ENCODE measurements around the gene ZYG11B. TPM values are rescaled to one million over a fixed set of nuclear protein-coding genes. Genes with fewer than 3 reads are reported as not detected.

ZYG11B gene
- total and polyA plus RNA-seq, 9 of the 15 experiments (the other 6 are each of a cell fraction or from before 2014, with no cell fraction given): 4.9 to 22.2 (median 12.2) TPM

DNA sequence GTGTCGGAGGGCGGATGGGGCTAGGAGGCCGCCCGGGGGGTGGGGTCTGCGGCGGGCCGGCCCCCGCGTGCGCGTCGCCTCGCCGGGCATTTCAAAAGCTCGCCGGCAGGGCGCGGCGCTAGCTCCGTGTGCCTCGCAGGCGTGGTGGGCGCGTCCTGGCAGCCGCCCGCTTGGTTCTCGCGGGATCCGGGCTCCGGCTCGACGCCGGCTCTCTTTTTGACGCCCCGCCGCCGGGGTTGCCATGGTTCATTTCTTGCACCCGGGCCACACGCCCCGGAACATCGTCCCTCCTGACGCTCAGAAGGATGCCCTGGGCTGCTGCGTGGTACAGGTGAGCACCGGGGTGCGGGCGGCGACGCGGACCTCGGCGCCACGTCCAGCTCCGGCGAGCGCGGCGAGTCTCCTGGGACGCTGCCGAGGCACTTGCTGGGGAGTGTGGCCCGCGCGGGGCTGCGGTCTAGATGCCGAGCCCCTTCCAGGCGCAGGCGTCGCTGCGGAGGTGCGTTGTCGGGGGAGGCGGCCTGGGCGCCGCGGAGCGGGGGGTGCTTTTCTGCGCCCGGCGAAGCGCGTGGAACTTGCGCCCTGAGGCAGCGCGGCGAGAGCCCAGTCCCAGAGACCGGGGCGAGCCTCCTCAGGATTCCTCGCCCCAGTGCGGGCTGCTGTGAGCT is 116.5 kb downstream of the ZYG11B start, which contains the start of gene ZYG11A (continued):
- TF ChIP-seq NONO (IDR thresholded peaks at IDR 0.05; ENCODE audit: low read depth in 2 of 2, low read length in 1 of 2) (peak; percentile 63 to 64; a peak in 3 of 4 replicates), ZSCAN32 (CRISPR knock-in tag; IDR thresholded peaks at IDR 0.05) (no peak), SP1 (CRISPR knock-in tag; IDR thresholded peaks at IDR 0.05) (peak; percentile 72; the same call in 1 of the 2 replicates), MTA3 (IDR thresholded peaks at IDR 0.05; ENCODE audit: borderline replicate concordance) (peak; percentile 79; the same call in 1 of the 2 replicates), HCFC1 (IDR thresholded peaks at IDR 0.05; ENCODE audit: low read depth, low read length) (peak; percentile 45; the same call in 1 of the 2 replicates), CXXC5 (CRISPR knock-in tag; IDR thresholded peaks at IDR 0.05) (peak; percentile 99), NCOA2 (IDR thresholded peaks at IDR 0.05; ENCODE audit: partially characterized antibody in 2 of 2) (no peak), PURB (CRISPR knock-in tag; IDR thresholded peaks at IDR 0.05; ENCODE audit: low read depth) (no peak), ZNF133 (CRISPR knock-in tag; IDR thresholded peaks at IDR 0.05) (no peak), SRSF1 (IDR thresholded peaks at IDR 0.05; ENCODE audit: low read depth, low read length) (no peak; the same call in 1 of the 2 replicates), CBX2 (IDR thresholded peaks at IDR 0.05; ENCODE audit: insufficient read depth, low read length, poor library complexity, severe bottlenecking) (no peak), NR2C2 (CRISPR knock-in tag; IDR thresholded peaks at IDR 0.05) (0 out of 2 replicates have a peak, but pooled peaks have one; percentile 10), NR2C2 (tag; IDR thresholded peaks at IDR 0.05) (peak; percentile 48; the same call in 1 of the 2 replicates), ZBTB8A (IDR thresholded peaks at IDR 0.05; ENCODE audit: partially characterized antibody) (no peak), CREB1 (IDR thresholded peaks at IDR 0.05) (peak; percentile 80), CREB1 (CRISPR knock-in tag; IDR thresholded peaks at IDR 0.05) (peak; percentile 67), GTF2E2 (tag; IDR thresholded peaks at IDR 0.05) (no peak; the same call in none of the 2 replicates)
- TF ChIP-seq, protein P1, sequence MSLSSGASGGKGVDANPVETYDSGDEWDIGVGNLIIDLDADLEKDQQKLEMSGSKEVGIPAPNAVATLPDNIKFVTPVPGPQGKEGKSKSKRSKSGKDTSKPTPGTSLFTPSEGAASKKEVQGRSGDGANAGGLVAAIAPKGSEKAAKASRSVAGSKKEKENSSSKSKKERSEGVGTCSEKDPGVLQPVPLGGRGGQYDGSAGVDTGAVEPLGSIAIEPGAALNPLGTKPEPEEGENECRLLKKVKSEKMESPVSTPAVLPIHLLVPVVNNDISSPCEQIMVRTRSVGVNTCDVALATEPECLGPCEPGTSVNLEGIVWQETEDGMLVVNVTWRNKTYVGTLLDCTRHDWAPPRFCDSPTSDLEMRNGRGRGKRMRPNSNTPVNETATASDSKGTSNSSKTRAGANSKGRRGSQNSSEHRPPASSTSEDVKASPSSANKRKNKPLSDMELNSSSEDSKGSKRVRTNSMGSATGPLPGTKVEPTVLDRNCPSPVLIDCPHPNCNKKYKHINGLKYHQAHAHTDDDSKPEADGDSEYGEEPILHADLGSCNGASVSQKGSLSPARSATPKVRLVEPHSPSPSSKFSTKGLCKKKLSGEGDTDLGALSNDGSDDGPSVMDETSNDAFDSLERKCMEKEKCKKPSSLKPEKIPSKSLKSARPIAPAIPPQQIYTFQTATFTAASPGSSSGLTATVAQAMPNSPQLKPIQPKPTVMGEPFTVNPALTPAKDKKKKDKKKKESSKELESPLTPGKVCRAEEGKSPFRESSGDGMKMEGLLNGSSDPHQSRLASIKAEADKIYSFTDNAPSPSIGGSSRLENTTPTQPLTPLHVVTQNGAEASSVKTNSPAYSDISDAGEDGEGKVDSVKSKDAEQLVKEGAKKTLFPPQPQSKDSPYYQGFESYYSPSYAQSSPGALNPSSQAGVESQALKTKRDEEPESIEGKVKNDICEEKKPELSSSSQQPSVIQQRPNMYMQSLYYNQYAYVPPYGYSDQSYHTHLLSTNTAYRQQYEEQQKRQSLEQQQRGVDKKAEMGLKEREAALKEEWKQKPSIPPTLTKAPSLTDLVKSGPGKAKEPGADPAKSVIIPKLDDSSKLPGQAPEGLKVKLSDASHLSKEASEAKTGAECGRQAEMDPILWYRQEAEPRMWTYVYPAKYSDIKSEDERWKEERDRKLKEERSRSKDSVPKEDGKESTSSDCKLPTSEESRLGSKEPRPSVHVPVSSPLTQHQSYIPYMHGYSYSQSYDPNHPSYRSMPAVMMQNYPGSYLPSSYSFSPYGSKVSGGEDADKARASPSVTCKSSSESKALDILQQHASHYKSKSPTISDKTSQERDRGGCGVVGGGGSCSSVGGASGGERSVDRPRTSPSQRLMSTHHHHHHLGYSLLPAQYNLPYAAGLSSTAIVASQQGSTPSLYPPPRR (CRISPR knock-in tag; IDR thresholded peaks at IDR 0.05; ENCODE audit: borderline replicate concordance): 0 out of 2 replicates have a peak, but pooled peaks have one; percentile 45
- TF ChIP-seq, protein P2, sequence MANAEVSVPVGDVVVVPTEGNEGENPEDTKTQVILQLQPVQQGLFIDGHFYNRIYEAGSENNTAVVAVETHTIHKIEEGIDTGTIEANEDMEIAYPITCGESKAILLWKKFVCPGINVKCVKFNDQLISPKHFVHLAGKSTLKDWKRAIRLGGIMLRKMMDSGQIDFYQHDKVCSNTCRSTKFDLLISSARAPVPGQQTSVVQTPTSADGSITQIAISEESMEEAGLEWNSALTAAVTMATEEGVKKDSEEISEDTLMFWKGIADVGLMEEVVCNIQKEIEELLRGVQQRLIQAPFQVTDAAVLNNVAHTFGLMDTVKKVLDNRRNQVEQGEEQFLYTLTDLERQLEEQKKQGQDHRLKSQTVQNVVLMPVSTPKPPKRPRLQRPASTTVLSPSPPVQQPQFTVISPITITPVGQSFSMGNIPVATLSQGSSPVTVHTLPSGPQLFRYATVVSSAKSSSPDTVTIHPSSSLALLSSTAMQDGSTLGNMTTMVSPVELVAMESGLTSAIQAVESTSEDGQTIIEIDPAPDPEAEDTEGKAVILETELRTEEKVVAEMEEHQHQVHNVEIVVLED (CRISPR knock-in tag; IDR thresholded peaks at IDR 0.05): peak; percentile 89
- TF ChIP-seq, protein P3, sequence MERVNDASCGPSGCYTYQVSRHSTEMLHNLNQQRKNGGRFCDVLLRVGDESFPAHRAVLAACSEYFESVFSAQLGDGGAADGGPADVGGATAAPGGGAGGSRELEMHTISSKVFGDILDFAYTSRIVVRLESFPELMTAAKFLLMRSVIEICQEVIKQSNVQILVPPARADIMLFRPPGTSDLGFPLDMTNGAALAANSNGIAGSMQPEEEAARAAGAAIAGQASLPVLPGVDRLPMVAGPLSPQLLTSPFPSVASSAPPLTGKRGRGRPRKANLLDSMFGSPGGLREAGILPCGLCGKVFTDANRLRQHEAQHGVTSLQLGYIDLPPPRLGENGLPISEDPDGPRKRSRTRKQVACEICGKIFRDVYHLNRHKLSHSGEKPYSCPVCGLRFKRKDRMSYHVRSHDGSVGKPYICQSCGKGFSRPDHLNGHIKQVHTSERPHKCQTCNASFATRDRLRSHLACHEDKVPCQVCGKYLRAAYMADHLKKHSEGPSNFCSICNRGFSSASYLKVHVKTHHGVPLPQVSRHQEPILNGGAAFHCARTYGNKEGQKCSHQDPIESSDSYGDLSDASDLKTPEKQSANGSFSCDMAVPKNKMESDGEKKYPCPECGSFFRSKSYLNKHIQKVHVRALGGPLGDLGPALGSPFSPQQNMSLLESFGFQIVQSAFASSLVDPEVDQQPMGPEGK (CRISPR knock-in tag; IDR thresholded peaks at IDR 0.05; ENCODE audit: borderline replicate concordance): no peak

Measured in K562 (cell line).